Tibial nerve (tissue), 4 donors: ENCODE measurements around the gene CPEB3. TPM values are rescaled to one million over a fixed set of nuclear protein-coding genes. Genes with fewer than 3 reads are reported as not detected.

Source experiments
- DNase-seq, 2 donors: peaks; one replicate each; pipeline ENCODE4 v3.0.0-alpha.2; 2019; ENCODE audit warnings: low spot score in 2 of 2
- H3K27ac ChIP-seq, 4 donors: fragments of 200-600 bp; sonication (generic) in 3 of 4; one replicate each; pipeline ENCODE4 v1.5.1; 2017 to 2019; ENCODE audit warnings: mild to moderate bottlenecking in 1 of 4
- H3K27me3 ChIP-seq, 2 donors: fragments of 200-600 bp; sonication (generic) in 1 of 2; one replicate each; pipeline versions ENCODE4 v1.5.1 to v1.6.0; 2017 to 2019
- H3K36me3 ChIP-seq, 3 donors: fragments of 200-600 bp; sonication (generic); one replicate each; pipeline ENCODE4 v1.5.1; 2018 to 2019
- H3K4me1 ChIP-seq, 4 donors: fragments of 200-600 bp; sonication (generic) in 3 of 4; one replicate each; pipeline ENCODE4 v1.5.1; 2017 to 2019
- H3K4me3 ChIP-seq, 4 donors: fragments of 200-600 bp; sonication (generic) in 3 of 4; one replicate each; pipeline ENCODE4 v1.5.1; 2017 to 2019; ENCODE audit warnings: mild to moderate bottlenecking in 1 of 4, moderate library complexity in 1 of 4
- H3K9me3 ChIP-seq, 4 donors: fragments of 200-600 bp; sonication (generic) in 3 of 4; one replicate each; pipeline ENCODE4 v1.5.1; 2017 to 2019
- EP300 ChIP-seq, 2 donors: sonication (generic); formaldehyde crosslinking; IDR thresholded peaks; one replicate each; pipeline ENCODE4 v1.6.1; 2017; ENCODE audit warnings: antibody characterized with exemption in 2 of 2, mild to moderate bottlenecking in 1 of 2
- POLR2A ChIP-seq, 2 donors: fragments of 450-650 bp; IDR thresholded peaks; one replicate each; pipeline ENCODE4 v1.6.1; 2017; ENCODE audit warnings: antibody characterized with exemption in 2 of 2, mild to moderate bottlenecking in 2 of 2, moderate library complexity in 2 of 2
- WGBS, 2 donors: methylation state at CpG; one replicate each; pipeline ENCODE4 v1.1.5; 2018; 5-methylcytosine and 5-hydroxymethylcytosine counted together
- total RNA-seq, 4 donors: library from RNA; depleted of rRNA; stranded (reverse); fragments of >200 nt; gene quantifications; one replicate each; pipeline ENCODE4 v1.1.0, GENCODE V29; 2016
- TF ChIP-seq, protein P1 (sequence below), 5 experiments: fragments of 200-600 bp in 3 of 5; fragments of 450-650 bp in 2 of 5; sonication (generic) in 3 of 5; IDR thresholded peaks; one replicate each; pipeline ENCODE4 v1.5.1; 2016 to 2019; ENCODE audit warnings: antibody characterized with exemption in 5 of 5, mild to moderate bottlenecking in 3 of 5, moderate library complexity in 2 of 5

Gene CPEB3
- total RNA-seq, 4 donors from 2014 or later = 6.7 to 11.4 (median 8.8) TPM

DNA sequence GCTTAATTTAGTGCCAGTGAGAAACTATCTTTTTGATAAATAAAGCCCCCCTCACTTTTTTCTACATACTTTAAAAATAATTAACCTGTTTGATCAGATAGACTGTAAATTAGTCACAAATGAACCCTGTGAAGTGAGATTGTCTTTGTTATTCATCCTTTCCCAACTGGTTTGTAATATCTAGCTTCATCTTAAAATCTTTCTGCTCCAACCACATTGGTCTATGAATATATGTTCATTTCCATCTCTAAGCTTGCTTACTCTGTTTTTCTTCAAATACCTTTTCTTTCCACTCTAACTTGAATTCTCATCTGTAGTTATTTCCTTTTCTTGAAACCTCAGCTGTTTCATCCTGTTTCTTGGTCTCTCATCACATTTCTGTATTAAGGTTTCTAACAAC lies 12.2 kb upstream of the CPEB3 start:
- DNase-seq = no peak
- Histone ChIP-seq H3K27ac (no peak overlapping the region), H3K36me3 (peaks cover 0 to 5% (median 0%) of the 10 kb centered on the region in 3 donors), H3K27me3 (no peaks in the 10 kb centered on the region), H3K9me3 (no peaks in the 10 kb centered on the region), H3K4me3 (no peak overlapping the region), H3K4me1 (peaks cover 0 to 38% (median 4%) of the 10 kb centered on the region in 4 donors)
- no peak for TF ChIP-seq EP300 (IDR thresholded peaks at IDR 0.05)
- TF ChIP-seq, protein P1, sequence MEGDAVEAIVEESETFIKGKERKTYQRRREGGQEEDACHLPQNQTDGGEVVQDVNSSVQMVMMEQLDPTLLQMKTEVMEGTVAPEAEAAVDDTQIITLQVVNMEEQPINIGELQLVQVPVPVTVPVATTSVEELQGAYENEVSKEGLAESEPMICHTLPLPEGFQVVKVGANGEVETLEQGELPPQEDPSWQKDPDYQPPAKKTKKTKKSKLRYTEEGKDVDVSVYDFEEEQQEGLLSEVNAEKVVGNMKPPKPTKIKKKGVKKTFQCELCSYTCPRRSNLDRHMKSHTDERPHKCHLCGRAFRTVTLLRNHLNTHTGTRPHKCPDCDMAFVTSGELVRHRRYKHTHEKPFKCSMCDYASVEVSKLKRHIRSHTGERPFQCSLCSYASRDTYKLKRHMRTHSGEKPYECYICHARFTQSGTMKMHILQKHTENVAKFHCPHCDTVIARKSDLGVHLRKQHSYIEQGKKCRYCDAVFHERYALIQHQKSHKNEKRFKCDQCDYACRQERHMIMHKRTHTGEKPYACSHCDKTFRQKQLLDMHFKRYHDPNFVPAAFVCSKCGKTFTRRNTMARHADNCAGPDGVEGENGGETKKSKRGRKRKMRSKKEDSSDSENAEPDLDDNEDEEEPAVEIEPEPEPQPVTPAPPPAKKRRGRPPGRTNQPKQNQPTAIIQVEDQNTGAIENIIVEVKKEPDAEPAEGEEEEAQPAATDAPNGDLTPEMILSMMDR (IDR thresholded peaks at IDR 0.05) = no peak

DNA sequence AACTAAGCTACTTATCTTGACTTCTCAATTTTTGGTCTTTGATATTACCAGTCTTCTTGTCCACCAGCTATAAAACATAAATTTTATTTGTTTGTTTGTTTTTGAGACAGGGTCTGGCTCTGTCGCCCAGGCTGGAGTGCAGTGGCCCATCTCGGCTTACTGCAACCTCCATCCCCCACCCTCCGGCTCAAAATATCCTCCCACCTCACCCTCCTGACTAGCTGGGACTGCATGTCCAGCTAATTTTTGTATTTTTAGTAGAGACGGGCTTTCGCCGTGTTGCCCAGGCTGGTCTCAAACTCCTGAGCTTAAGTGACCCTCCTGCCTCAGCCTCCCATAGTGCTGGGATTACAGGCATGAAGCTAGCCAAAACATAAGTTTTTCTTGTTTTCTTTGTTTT lies 7.6 kb upstream of the CPEB3 start:
- Histone ChIP-seq H3K4me1 (peaks cover 0 to 39% (median 4%) of the 10 kb centered on the region in 4 donors), H3K36me3 (peaks cover 0 to 8% (median 0%) of the 10 kb centered on the region in 3 donors), H3K4me3 (no peak overlapping the region), H3K27me3 (no peaks in the 10 kb centered on the region), H3K9me3 (no peaks in the 10 kb centered on the region), H3K27ac (no peak overlapping the region)
- no peak for DNase-seq
- TF ChIP-seq EP300 (IDR thresholded peaks at IDR 0.05) = no peak
- TF ChIP-seq, protein P1 (IDR thresholded peaks at IDR 0.05) = no peak
- TF ChIP-seq POLR2A (IDR thresholded peaks at IDR 0.05) = no peak
- WGBS, 2 donors = 73 to 81% methylated on average over 6 of the region's 6 CpGs

DNA sequence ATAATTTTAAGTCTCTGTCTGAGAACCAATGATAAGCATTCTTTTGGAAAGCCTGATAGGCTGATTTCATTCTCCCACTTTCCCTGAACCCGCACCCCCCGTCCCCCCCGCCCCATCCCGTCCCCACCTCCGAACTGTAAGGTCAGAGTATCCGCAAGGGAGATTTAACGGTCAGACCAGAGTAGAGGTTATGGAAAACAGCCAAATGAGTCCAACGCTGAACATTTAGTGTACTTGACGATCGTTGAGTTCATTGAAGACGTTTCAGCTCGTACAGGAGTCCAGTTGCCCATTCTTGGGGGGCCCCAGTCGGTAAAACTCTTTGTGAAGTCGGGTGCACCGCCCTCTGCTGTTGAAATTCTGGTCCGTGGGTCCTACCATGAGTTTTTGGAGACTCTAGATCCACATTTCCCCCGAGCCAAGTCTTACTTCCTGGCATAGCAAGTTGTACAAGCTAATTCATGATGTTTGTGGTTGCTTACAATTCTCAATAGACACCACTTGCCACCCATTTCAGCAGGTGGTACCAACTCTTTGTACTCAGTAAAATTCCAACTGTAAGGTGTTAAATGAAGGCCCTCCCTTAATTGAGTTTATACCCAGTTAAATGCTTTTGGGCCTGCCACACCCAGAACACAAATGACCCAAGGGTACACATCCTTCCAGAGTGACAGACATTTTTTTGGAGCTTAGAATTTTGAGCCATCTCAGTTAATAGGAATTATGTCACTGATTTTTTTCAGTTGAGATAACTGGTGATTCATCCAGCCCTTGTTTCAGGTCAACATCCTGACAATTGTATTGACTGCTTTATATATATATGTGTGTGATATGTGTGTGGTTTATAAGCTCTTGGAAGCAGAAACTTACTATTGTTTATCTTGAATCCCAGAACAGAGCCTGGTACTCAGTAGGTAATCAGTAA lies 1.3 kb upstream of the CPEB3 start:
- DNase-seq = peak in 1 of 2 donors; percentile 68
- Histone ChIP-seq H3K36me3 (peaks cover 0 to 10% (median 0%) of the 10 kb centered on the region in 3 donors), H3K27me3 (no peaks in the 10 kb centered on the region), H3K27ac (peak overlapping the region; percentile 85 to 95 (median 92)), H3K9me3 (no peaks in the 10 kb centered on the region), H3K4me3 (peak overlapping the region; percentile 92 to 98 (median 94)), H3K4me1 (peaks cover 0 to 22% (median 11%) of the 10 kb centered on the region in 4 donors)
- TF ChIP-seq EP300 (IDR thresholded peaks at IDR 0.05) = no peak
- TF ChIP-seq, protein P1 (IDR thresholded peaks at IDR 0.05) = peak; percentile 19 to 41 (median 28)
- WGBS, 2 donors = 1 to 2% methylated on average over 17 of the region's 17 CpGs

DNA sequence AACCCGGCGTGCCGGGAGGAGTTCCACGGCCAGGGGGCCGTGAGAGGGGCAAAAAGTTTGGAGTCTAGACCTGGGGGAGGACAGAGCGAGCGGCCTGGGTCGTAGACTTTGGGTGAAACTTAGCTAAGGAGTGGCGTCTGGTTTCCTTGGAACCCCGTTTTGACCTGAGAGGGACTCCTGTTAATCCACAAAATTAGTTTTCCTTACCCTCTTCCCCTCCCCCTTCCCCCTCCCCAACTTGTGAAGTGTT lies 663 bp upstream of the CPEB3 start:
- peak in 1 of 2 donors; percentile 9 for DNase-seq
- Histone ChIP-seq H3K9me3 (no peaks in the 10 kb centered on the region), H3K27me3 (no peaks in the 10 kb centered on the region), H3K36me3 (peaks cover 0 to 10% (median 0%) of the 10 kb centered on the region in 3 donors), H3K4me3 (peak overlapping the region; percentile 92 to 98 (median 94)), H3K27ac (peak overlapping the region; percentile 85 to 95 (median 92)), H3K4me1 (peaks cover 0 to 22% (median 11%) of the 10 kb centered on the region in 4 donors)
- no peak for TF ChIP-seq POLR2A (IDR thresholded peaks at IDR 0.05)
- no peak for TF ChIP-seq EP300 (IDR thresholded peaks at IDR 0.05)
- TF ChIP-seq, protein P1 (IDR thresholded peaks at IDR 0.05) = no peak
- WGBS, 2 donors = 0% methylated on average over 10 of the region's 10 CpGs

DNA sequence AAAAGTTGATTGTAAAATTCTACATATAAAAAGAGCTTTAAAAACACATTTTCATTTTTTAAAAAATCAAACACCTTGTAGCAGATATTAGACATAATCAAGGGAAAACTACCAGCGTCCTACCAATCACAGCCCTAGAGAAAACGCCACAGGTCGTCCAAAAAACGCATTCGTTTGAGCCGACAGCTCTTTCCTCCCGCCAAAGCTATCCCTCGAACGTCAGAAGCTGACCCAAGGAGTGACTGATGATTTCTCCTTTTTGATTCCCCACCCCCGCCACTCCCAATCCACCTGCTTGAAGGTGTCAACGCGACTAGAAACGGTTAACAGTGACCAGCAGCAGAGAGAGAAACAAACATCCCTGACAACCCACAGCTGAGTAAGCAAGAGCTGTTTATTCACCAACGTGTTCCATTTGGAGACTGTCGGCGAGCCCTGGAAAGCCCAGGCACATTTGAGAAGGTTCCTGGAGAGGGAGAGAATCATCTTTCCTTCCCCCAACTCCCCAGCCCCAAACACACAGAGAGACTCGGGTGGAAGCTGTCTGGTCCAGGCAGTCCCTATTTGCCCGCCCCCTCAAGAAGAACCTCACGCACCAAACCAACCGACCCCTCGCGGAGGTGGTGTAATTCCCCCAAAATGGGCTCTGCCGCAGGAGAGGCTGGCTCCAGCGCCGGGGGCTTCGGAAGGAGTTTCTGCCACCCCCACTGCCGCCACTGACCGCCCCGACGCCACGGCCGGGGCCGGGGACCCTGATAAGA lies 622 bp downstream of the CPEB3 start:
- H3K36me3 ChIP-seq = peaks cover 0 to 10% (median 0%) of the 10 kb centered on the region in 3 donors
- no peaks in the 10 kb centered on the region for H3K9me3 ChIP-seq
- H3K27me3 ChIP-seq = no peaks in the 10 kb centered on the region
- peak overlapping the region; percentile 92 to 98 (median 94) for H3K4me3 ChIP-seq
- peak in 1 of 2 donors; percentile 21 for DNase-seq
- H3K4me1 ChIP-seq = peaks cover 0 to 14% (median 11%) of the 10 kb centered on the region in 4 donors
- H3K27ac ChIP-seq = peak overlapping the region; percentile 85 to 95 (median 92)
- TF ChIP-seq, protein P1 (IDR thresholded peaks at IDR 0.05) = no peak
- TF ChIP-seq EP300 (IDR thresholded peaks at IDR 0.05) = no peak
- no peak for TF ChIP-seq POLR2A (IDR thresholded peaks at IDR 0.05)
- 1 to 2% methylated on average over 18 to 33 of the region's 33 CpGs for WGBS, 2 donors
